Gastroesophageal sphincter (tissue), 3 donors: ENCODE results near the gene TEX22.

ENCODE experiments used
- EP300 ChIP-seq: sonication (generic); formaldehyde crosslinking; IDR thresholded peaks from one replicate; pipeline ENCODE4 v1.6.1; 2017; ENCODE audit warnings: antibody characterized with exemption, mild to moderate bottlenecking
- TF ChIP-seq, protein P1 (sequence below), 4 experiments: fragments of 200-600 bp in 2 of 4; fragments of 450-650 bp in 2 of 4; sonication (generic) in 1 of 4; IDR thresholded peaks; one replicate each; pipeline ENCODE4 v1.5.1; 2017 to 2019; ENCODE audit warnings: antibody characterized with exemption in 4 of 4, mild to moderate bottlenecking in 2 of 4, moderate library complexity in 2 of 4

DNA sequence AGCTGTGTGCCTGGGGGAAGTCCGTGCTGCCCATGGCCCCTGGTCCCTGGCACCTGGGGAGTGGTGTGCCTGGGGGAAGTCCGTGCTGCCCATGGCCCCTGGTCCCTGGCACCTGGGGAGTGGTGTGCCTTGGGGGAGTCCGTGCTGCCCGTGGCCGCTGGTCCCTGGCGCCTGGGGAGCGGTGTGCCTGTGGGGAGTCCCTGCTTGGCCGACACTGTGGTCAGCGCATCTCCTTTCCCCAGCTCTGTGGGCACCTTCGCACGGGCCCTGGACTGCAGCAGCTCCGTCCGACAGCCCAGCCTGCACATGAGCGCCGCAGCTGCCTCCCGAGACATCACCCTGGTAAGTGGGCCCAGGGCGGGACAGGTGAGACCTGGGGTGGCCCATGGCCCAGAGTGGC, 61.8 kb downstream of the TEX22 start:
- TF ChIP-seq EP300, result no peak
- TF ChIP-seq, protein P1, sequence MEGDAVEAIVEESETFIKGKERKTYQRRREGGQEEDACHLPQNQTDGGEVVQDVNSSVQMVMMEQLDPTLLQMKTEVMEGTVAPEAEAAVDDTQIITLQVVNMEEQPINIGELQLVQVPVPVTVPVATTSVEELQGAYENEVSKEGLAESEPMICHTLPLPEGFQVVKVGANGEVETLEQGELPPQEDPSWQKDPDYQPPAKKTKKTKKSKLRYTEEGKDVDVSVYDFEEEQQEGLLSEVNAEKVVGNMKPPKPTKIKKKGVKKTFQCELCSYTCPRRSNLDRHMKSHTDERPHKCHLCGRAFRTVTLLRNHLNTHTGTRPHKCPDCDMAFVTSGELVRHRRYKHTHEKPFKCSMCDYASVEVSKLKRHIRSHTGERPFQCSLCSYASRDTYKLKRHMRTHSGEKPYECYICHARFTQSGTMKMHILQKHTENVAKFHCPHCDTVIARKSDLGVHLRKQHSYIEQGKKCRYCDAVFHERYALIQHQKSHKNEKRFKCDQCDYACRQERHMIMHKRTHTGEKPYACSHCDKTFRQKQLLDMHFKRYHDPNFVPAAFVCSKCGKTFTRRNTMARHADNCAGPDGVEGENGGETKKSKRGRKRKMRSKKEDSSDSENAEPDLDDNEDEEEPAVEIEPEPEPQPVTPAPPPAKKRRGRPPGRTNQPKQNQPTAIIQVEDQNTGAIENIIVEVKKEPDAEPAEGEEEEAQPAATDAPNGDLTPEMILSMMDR (IDR thresholded peaks at IDR 0.05), result no peak
